ENCODE measurements around the gene SCNN1A.

SCNN1A gene

GRCh38 chr12:6326316-6327228 lies 48.8 kb downstream of the SCNN1A start:
- no peak for FAIRE-seq
- TF ChIP-seq POLR2AphosphoS5 (IDR thresholded peaks at IDR 0.05; ENCODE audit: low read depth, low read length) (no peak), POLR2A (IDR thresholded peaks at IDR 0.05; ENCODE audit: low read depth, low read length) (no peak), TAF1 (IDR thresholded peaks at IDR 0.05; ENCODE audit: borderline replicate concordance, low read depth, low read length) (no peak)
- no peak for DNase-seq (ENCODE audit: insufficient read length)

DNA sequence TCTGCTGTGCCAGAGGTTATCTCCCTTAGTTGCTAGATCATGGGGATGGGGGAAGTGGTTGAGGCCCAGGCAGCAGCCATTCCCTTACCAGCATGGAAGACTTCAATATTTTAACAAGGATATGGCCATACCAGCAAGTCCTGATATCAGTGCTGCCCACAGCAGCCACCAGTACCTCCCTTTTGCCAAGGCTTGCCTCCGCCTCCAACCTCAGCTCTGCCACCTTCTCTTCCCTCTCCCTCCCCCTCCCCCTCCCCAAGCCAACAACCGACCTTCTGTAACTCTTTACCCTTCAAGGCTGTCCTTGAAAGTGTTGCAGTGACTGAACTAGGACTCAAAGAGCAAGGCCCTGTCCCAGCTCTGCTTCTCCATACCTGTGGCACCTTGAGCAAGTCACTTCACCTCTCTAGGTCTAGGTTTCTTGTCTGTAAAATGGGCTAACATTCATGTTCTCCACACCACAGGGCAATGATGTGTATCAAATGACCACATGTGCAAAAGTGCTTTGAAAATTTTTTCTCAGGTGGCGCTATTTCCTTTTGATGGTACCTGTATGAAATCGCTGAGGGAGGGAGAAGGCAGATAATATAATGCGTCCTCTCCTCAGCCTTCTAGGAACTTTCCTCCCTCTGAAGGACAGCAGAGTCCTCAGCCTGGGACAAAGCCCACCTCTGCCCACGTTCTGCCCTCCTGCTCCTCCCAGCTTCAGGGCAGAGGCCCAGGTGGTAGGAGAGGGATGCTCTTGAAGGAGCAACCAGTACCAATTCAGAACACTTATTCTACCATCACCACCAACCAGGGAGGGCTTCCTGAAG lies 50.2 kb downstream of the SCNN1A start:
- TF ChIP-seq POLR2AphosphoS5 (IDR thresholded peaks at IDR 0.05; ENCODE audit: low read depth, low read length) (no peak), TAF1 (IDR thresholded peaks at IDR 0.05; ENCODE audit: borderline replicate concordance, low read depth, low read length) (no peak), POLR2A (IDR thresholded peaks at IDR 0.05; ENCODE audit: low read depth, low read length) (no peak)

GRCh38 chr12:6323995-6324711 lies 51.2 kb downstream of the SCNN1A start:
- FAIRE-seq (no peak), DNase-seq (ENCODE audit: insufficient read length) (no peak)
- TF ChIP-seq POLR2AphosphoS5 (IDR thresholded peaks at IDR 0.05; ENCODE audit: low read depth, low read length) (no peak), TAF1 (IDR thresholded peaks at IDR 0.05; ENCODE audit: borderline replicate concordance, low read depth, low read length) (no peak), POLR2A (IDR thresholded peaks at IDR 0.05; ENCODE audit: low read depth, low read length) (no peak)

More for the DNA sequence above, 50.2 kb downstream of the SCNN1A start:
- DNase-seq (ENCODE audit: insufficient read length) = no peak
- FAIRE-seq = no peak

GRCh38 chr12:6323340-6323994 lies 51.9 kb downstream of the SCNN1A start:
- TF ChIP-seq TAF1 (IDR thresholded peaks at IDR 0.05; ENCODE audit: borderline replicate concordance, low read depth, low read length) (no peak), POLR2A (IDR thresholded peaks at IDR 0.05; ENCODE audit: low read depth, low read length) (no peak), POLR2AphosphoS5 (IDR thresholded peaks at IDR 0.05; ENCODE audit: low read depth, low read length) (no peak)
- FAIRE-seq (no peak), DNase-seq (ENCODE audit: insufficient read length) (no peak)

DNA sequence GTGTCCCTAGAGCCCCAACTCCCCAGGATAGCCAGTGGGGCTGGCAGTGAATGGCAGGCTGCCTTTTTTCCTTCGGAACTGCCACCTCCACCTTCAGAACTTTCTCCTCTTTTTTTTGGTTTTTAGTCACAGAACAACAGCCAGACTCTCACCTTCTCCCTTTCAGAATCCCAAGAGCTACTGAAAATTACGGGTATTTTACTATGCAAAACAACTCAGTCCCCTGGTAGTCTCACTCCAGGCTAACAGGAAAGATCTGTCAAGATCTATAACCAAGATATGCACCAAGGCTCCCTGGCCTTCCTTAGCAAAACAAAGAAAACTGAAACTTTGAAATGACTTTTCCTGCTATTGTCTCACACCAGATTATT lies 52.4 kb downstream of the SCNN1A start:
- DNase-seq (ENCODE audit: insufficient read length) (no peak), FAIRE-seq (peak; percentile 42)
- TF ChIP-seq TAF1 (IDR thresholded peaks at IDR 0.05; ENCODE audit: borderline replicate concordance, low read depth, low read length) (no peak), POLR2A (IDR thresholded peaks at IDR 0.05; ENCODE audit: low read depth, low read length) (no peak), POLR2AphosphoS5 (IDR thresholded peaks at IDR 0.05; ENCODE audit: low read depth, low read length) (no peak)

DNA sequence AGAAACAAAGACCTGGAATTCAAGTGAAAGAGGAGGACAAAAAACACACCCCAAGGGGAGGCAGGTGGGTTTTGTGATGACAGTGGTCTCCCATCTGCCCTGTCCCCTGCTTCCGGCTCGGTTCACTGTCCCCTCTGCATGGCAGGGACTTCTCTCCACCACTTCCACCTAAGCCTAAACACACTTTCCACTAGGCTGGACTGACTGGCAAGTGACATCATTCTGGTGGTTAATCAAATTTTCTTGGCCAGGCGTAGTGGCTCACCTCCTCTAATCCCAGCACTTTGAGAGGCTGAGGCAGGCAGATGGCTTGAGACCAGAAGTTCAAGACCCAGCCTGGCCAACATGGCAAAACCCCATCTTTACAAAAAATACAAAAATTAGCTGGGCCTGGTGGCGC lies 53.0 kb downstream of the SCNN1A start:
- DNase-seq (ENCODE audit: insufficient read length) (no peak), FAIRE-seq (peak; percentile 46)
- TF ChIP-seq POLR2A (IDR thresholded peaks at IDR 0.05; ENCODE audit: low read depth, low read length) = no peak

DNA sequence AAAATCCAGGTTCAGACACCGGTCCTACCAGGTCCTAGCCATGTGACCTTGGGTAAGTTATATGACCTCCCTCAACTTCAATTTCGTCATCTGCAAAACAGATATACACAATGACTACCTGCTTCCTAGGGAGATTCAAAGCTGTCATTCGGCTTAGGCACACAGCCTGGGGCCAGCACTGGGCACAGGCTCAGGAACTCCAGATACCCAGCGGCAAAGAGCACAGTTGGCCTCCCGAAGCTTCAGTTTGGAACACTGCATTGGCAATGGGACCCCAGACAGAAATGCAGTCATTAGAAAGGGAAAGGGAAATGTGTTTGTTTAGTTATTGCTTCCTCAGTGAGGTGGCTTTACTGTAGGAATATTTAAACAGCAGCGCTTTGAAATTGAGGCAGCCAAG lies 53.5 kb downstream of the SCNN1A start:
- DNase-seq (ENCODE audit: insufficient read length) = no peak
- TF ChIP-seq TAF1 (IDR thresholded peaks at IDR 0.05; ENCODE audit: borderline replicate concordance, low read depth, low read length) = no peak
- no peak for TF ChIP-seq POLR2AphosphoS5 (IDR thresholded peaks at IDR 0.05; ENCODE audit: low read depth, low read length)
- TF ChIP-seq POLR2A (IDR thresholded peaks at IDR 0.05; ENCODE audit: low read depth, low read length) = no peak
- FAIRE-seq = no peak

GRCh38 chr12:6319446-6319845 lies 55.9 kb downstream of the SCNN1A start:
- DNase-seq (ENCODE audit: insufficient read length) (no peak), FAIRE-seq (no peak)
- TF ChIP-seq POLR2AphosphoS5 (IDR thresholded peaks at IDR 0.05; ENCODE audit: low read depth, low read length) (no peak), POLR2A (IDR thresholded peaks at IDR 0.05; ENCODE audit: low read depth, low read length) (no peak), TAF1 (IDR thresholded peaks at IDR 0.05; ENCODE audit: borderline replicate concordance, low read depth, low read length) (no peak)

DNA sequence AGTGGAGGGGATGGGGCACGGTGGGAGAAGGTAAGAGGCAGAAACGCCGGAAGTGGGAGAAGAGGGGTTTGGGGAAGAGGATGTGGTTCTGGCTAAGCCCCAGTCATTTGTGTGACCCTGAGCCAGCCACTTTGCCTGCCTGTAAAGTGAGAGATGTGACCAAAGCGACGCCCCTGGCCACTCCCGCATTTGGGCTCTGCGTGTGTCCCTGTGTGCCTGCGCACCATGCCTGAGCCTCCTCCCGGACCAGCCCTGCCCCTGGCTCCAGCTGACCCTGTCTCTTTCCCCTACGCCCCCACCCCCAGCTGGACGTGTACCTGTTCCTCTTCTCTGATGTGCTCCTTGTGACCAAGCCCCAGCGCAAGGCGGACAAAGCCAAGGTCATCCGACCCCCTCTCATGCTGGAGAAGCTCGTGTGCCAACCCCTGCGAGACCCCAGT lies 56.9 kb downstream of the SCNN1A start:
- DNase-seq (ENCODE audit: insufficient read length) (no peak), FAIRE-seq (no peak)
- no peak for TF ChIP-seq POLR2A (IDR thresholded peaks at IDR 0.05; ENCODE audit: low read depth, low read length)
- no peak for TF ChIP-seq POLR2AphosphoS5 (IDR thresholded peaks at IDR 0.05; ENCODE audit: low read depth, low read length)
- no peak for TF ChIP-seq TAF1 (IDR thresholded peaks at IDR 0.05; ENCODE audit: borderline replicate concordance, low read depth, low read length)

DNA sequence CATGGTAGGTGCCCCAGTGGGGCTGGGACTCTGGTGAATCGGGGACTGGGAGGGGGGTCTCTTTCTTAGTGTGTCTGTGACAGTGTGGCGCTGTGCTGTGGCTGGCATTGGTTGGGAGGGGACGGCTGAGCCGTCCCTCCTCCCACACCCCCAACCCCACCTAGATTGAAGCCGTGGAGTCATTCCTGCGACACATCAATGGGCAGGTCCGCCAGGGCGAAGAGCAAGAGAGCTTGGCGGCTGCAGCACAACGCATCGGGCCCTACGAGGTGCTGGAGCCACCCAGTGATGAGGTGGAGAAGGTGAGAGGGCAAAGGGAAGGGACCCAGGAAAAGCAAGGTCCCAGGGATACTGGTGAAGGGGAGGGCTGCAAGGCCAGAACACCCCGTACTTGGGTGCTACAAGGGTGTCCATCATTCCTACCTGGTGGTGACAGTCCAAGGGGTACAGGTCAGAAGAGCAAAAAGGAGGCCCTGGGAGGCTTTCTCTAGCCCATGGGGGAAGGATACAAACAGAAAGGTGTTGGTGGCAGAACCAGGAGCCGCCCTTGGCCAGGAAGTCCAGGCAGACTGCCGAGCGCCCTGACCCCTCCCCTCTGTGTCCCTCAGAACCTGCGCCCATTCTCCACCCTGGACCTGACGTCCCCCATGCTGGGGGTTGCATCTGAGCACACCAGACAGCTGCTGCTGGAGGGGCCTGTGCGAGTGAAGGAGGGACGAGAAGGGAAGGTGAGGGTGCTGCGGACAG lies 57.5 kb downstream of the SCNN1A start:
- TF ChIP-seq POLR2A (IDR thresholded peaks at IDR 0.05; ENCODE audit: low read depth, low read length) (no peak), TAF1 (IDR thresholded peaks at IDR 0.05; ENCODE audit: borderline replicate concordance, low read depth, low read length) (no peak), POLR2AphosphoS5 (IDR thresholded peaks at IDR 0.05; ENCODE audit: low read depth, low read length) (no peak)
- no peak for DNase-seq (ENCODE audit: insufficient read length)
- no peak for FAIRE-seq

All from GM12892 (cell line).